PC-3 (cell line): ENCODE measurements around the gene JAZF1.

ENCODE experiments used
- CTCF ChIP-seq: fragments of 300-600 bp; sonication (generic); conservative IDR thresholded peaks from 2 replicates; pipeline ENCODE4 v1.5.1; 2017; ENCODE audit warnings: antibody characterized with exemption, low read depth, mild to moderate bottlenecking, low read length
- EZH2 ChIP-seq: fragments of 300-600 bp; sonication (generic); IDR thresholded peaks from one replicate; pipeline ENCODE4 v1.6.1; 2017; ENCODE audit warnings: antibody characterized with exemption, mild to moderate bottlenecking, low read length; ENCODE audit not compliant: unreplicated experiment
- EZH2phosphoT487 ChIP-seq: fragments of 300-600 bp; sonication (generic); IDR thresholded peaks from 2 replicates; pipeline ENCODE4 v1.6.1; 2018; ENCODE audit warnings: mild to moderate bottlenecking, antibody characterized with exemption, low read length, borderline replicate concordance

- TF ChIP-seq CTCF (no peak), EZH2 (no peak), EZH2phosphoT487 (no peak)
Measured at GRCh38 chr7:28083998-28084985, 96.3 kb downstream of the JAZF1 start.
